Measurements from ENCODE around the gene PDZD7. TPM values are rescaled to one million over a fixed set of nuclear protein-coding genes. Genes with fewer than 3 reads are reported as not detected.

Gene PDZD7
- total and polyA plus RNA-seq, 9 of the 15 experiments (the other 6 are each of a cell fraction or from before 2014, with no cell fraction given): 0.04 to 0.24 (median 0.08) TPM; not detected in 3

GRCh38 chr10:100998991-100999741, 31.8 kb downstream of the PDZD7 start (continued):
- TF ChIP-seq CSDE1 (IDR thresholded peaks at IDR 0.05): no peak
- 0 out of 2 replicates have a peak, but pooled peaks have one; percentile 30 for TF ChIP-seq THAP12 (CRISPR knock-in tag; IDR thresholded peaks at IDR 0.05)
- 0 out of 2 replicates have a peak, but pooled peaks have one; percentile 22 for TF ChIP-seq ZNF324 (CRISPR knock-in tag; IDR thresholded peaks at IDR 0.05)

GRCh38 chr10:100998183-100998990, 32.5 kb downstream of the PDZD7 start:
- ChIA-PET CTCF (ENCODE audit: low intra/inter-chr PET ratio) (interaction anchor here (0.6 to 9.3 kb wide), 3 partner anchors 14 to 315 kb away, joined by 3 to 150 read pairs (median 3); no protein-coding TSS in a partner anchor), POLR2A (interaction anchor here (0.5 to 1.0 kb wide), 4 partner anchors 10 to 57 kb away, joined by 3 to 4 read pairs (median 3); no protein-coding TSS in a partner anchor)
- Histone ChIP-seq H3K79me2 (ENCODE audit: control insufficient read depth, insufficient read depth, low read length) (peaks cover 64% of the 10 kb centered on the region), H3K4me2 (ENCODE audit: insufficient read depth, low read length) (peak overlapping the region; percentile 100), H3K4me1 (replicated peaks in 1 of 2; ENCODE audit: control insufficient read depth in 2 of 2, insufficient read depth in 2 of 2, low read length in 2 of 2) (peaks cover 26 to 75% of the 10 kb centered on the region in 2 experiments; a peak in 4 of 5 replicates), H2AFZ (ENCODE audit: low read depth, low read length) (peak overlapping the region; percentile 86), H3K9me1 (ENCODE audit: control insufficient read depth, insufficient read depth, low read length) (no peaks in the 10 kb centered on the region), H3K27me3 (ENCODE audit: control insufficient read depth in 2 of 2, insufficient read depth in 2 of 2, low read length in 2 of 2) (no peaks in the 10 kb centered on the region), H3K4me3 (peak overlapping the region; percentile 76), H4K20me1 (replicated peaks; ENCODE audit: control insufficient read depth, insufficient read depth, low read length) (no peaks in the 10 kb centered on the region), H3K27ac (ENCODE audit: extremely low read depth, low read depth, low read length) (peak overlapping the region; percentile 93), H3K9me3 (replicated peaks; ENCODE audit: control insufficient read depth, insufficient read depth, low read depth, low read length) (no peaks in the 10 kb centered on the region), H3K36me3 (ENCODE audit: control insufficient read depth, insufficient read depth, low read length) (peaks cover 36% of the 10 kb centered on the region; the same call in 2 of the 3 replicates), H3K9ac (ENCODE audit: insufficient read depth in 1 of 2, low read depth in 2 of 2, low read length in 2 of 2) (peak overlapping the region; percentile 85 to 90)
- BruUV-seq (replicated peaks): no TSS peak
- WGBS (ENCODE audit: insufficient coverage, low coverage, missing lambda C conversion rate): under 1% methylated on average over 16 of the region's 25 CpGs
- FAIRE-seq (peak; percentile 37), DNase-seq (ENCODE audit: extremely low read depth in 1 of 4, low spot score in 3 of 4) (peak; percentile 65 to 86 (median 75)), ATAC-seq (peak; percentile 43)
- in situ Hi-C loops (cut with MboI): loop anchor here (25.0 kb wide), 1 partner anchor 1039 kb away; no protein-coding TSS in a partner anchor
- intact Hi-C loops (cut with micrococcal nuclease): loop anchor here (1.0 kb wide), 1 partner anchor 13 kb away; no protein-coding TSS in a partner anchor
- TF ChIP-seq MEIS2 (IDR thresholded peaks at IDR 0.05; ENCODE audit: partially characterized antibody) (peak; percentile 10), SMAD4 (CRISPR knock-in tag; conservative IDR thresholded peaks at IDR 0.05) (no peak), NFIX (CRISPR knock-in tag; IDR thresholded peaks at IDR 0.05; ENCODE audit: low read depth) (no peak), DPF2 (IDR thresholded peaks at IDR 0.05) (peak; percentile 19; the same call in 1 of the 2 replicates), ZNF764 (CRISPR knock-in tag; IDR thresholded peaks at IDR 0.05; ENCODE audit: low read depth) (no peak), ASH1L (IDR thresholded peaks at IDR 0.05; ENCODE audit: borderline replicate concordance, low read depth, partially characterized antibody) (no peak), CBX3 (IDR thresholded peaks at IDR 0.05; ENCODE audit: borderline replicate concordance in 1 of 2, low read length in 2 of 2) (peak in 1 of 2 experiments; percentile 3; a peak in 1 of 3 replicates), USF2 (CRISPR knock-in tag; IDR thresholded peaks at IDR 0.05) (peak; percentile 52), XRCC3 (IDR thresholded peaks at IDR 0.05) (no peak), ZNF444 (CRISPR knock-in tag; IDR thresholded peaks at IDR 0.05) (no peak), MEF2D (tag; conservative IDR thresholded peaks at IDR 0.05; ENCODE audit: low read depth) (peak; percentile 77), CREM (IDR thresholded peaks at IDR 0.05; ENCODE audit: low read depth) (0 out of 2 replicates have a peak, but pooled peaks have one; percentile 16), RBFOX2 (IDR thresholded peaks at IDR 0.05; ENCODE audit: low read depth, low read length) (no peak)
